ENCODE measurements around the gene CRTAC1.
A peak's percentile ranks its signal among the peaks of the same experiment; 100 is the strongest.

Gene CRTAC1

DNA sequence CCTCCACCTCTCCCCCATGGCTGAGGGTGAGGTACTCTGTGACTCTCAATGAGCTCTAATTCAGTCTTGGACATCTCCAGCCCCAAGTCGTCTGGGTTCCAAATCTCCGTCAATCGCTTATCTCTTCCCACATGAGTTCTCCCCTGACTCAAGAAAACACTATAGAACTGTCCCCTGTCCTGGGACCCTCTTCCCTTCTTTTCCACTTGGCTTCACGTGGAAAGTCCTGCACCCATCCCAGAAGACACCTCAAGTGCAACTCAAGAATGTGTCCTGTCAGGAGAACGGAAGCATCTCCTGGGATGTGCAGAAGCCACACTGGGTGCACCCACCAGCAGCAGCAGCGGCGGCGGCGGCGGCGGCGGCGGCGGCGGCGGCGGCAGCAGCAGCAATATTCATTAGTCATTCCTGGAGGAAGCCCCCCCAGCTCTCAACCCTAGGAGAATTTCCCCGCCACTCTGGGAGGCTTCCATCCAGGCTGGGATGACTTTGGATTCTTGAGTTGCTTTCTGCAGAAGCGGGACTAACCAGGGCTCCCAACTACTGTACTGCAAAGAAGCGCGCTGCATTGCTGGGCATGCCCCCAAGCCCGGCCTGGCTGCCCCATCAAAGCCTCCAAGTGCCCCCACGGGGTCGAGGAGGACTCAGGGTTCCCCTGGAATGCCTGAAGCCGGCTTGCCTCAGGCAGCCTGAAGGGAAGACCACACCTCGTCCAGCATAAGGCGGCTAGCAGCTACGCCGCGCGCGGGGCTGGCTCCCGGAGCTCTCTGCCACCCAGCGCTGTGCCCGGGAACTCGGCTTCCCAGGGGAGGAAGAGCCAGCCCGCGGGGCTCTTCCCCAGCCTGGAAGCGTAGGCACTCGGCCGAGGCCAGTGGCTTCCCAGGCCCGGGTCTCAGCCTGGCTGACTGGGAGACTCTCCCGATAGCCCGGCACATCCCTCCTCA, 1.0 kb downstream of the CRTAC1 start:
- DNase-seq (ENCODE audit: low read depth) = no peak

DNA sequence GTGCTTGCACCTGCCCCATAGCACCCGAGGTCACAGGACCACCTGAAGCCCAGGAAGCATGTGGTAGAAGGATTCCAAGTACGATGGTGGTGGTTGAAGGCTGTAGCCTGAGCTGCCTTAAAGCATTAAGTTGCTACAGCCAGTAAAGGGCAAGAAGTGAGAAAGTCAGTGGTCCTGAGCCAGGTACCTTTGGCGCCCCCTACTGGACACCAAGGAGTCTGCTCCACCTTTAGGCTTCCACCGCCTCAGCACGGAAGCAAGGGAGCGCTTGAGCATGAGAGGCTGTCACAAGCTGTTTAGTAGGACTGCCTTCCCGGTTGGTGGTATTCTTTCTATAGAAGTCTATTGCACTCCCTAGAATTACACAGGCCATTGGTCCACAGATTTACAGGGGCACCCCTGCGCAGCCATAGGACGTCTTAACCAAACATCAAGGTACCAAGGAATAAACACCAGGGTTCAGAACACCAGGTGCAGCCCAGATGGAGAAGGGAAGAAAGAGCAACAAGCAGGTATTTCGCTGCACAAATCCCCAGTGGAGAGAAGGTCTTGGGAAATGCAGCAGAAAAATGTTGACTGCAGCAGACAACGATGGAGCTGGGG, 2.2 kb downstream of the CRTAC1 start:
- DNase-seq (ENCODE audit: low read depth) = peak; percentile 39

DNA sequence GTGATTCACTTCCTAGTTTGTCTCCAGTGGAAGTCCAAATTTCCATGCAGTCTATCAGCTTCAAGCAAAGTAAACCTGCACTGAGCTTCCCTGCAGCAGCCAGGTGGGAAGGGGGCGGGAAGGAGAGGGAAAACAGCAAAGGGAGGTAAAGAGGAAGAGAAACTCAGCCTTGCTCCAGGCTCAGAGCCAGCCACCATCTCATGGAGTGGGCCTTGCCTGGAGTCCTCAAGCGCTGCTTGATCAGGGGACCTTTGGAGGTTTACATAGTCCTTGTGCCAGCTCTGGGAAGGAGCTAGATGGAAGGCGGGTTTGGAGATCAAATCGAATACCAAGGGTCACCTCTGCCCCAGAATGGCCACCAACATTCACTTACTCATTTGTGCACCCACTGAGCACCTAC, 7.4 kb downstream of the CRTAC1 start:
- no peak for DNase-seq (ENCODE audit: low read depth)

DNA sequence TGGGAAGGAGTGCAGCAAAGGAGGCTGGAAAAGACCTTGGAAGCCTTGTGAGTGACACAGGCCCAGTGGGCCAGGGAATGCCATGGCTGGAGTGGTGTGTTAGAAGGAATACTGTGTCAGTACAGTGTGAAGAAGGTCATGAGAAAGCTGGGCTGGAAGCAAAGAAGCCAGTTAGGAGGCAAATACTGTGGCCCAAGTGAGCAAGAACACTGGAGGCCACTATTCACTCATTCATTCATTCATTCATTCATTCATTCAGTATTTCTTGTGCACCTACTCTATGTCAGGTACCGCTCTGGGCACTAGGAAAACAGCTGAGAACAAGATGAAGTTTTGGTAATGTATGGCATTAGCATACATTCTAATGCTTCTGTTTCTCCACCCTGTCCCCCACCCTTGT, 9.6 kb downstream of the CRTAC1 start:
- no peak for DNase-seq (ENCODE audit: low read depth)

DNA sequence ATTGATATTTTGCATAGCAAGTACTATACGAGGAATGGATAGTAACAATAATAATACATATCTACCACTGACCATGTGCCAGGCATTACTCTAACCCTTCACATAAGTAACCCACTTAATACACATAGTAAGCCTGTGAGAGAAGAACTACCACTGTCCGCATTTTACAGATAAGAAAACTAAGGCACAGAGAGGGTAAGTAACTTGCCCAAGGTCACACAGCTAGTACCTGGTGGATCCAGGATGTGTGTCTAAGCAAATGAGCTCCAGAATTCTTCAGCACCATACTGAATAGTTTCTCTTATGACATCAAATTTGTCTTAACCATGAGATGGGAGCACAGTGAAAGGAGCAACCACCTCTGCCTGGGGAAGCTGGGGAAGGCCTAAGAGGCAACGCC, 10.2 kb downstream of the CRTAC1 start:
- no peak for DNase-seq (ENCODE audit: low read depth)

DNA sequence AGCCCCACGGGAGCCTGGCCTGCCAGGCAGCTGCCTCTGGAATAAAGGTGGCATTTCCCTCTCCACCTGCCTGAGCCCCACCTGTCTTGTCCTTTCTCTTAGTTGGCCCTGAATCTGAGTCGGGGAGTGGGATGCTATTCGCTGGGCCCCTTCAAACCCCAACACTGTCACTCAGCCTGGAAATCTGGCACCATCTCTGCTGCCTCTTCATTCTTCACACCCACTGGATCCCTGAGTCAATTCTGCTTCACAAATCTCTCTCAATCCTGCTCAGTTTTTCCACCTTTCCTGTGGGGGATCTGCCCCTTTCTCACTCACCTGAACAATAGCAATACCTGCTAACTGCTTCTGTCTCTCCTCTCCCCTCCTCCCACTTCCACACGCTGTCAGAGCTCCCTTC, 10.6 kb downstream of the CRTAC1 start:
- DNase-seq (ENCODE audit: low read depth) = no peak

DNA sequence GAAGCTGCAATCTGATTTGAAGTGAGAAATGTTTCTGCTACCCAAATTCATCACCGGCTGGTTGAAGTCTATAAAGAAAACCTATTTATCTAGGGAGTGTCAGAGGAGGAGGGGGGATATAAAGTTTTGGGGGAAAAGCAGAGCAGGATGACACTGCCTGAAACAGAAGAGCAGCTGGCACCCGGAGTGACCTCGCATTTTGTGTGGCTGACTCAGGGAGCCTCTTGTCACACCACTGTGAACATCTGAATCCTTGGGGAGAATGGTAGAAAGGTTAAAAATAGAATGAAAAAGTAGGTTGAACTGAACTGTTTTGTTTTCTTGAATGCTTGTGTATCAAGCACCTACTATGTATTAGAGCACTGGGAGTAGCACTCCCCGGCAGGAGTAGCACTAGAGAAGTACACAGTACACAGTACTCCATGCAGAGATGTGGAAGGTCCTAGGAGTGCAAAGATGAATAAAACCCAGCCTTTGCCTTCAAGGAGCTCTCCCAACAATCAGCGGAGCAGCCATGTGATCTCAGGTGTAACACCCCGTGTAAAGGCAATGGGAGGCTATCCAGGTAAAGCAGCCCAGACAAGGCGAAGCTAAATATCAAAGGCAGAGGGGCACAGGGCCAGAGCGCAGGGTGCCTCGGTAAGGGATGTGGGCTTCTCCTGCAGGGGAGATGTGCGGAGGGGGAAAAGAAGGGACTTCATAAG, 13.5 kb downstream of the CRTAC1 start:
- DNase-seq (ENCODE audit: low read depth) = no peak

DNA sequence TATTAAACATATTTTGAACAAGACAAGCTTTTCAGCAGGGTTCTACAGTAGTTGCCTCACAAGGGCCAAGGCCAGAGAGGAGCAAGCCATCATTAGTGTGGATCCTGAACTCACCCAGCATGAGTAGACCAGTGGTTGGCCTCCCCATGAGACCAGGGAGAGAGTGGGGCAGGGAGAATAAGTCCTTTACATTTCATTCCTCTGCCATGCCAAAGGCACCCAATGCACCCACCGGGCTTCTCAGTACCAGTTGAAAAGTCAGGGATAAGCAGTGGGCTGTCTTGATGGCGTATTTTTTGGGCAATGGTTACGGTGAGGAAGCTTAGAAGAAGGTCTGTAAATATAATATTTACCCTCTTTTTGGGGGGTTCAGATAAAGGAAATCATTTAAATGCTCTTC, 16.6 kb downstream of the CRTAC1 start:
- DNase-seq (ENCODE audit: low read depth) = no peak

DNA sequence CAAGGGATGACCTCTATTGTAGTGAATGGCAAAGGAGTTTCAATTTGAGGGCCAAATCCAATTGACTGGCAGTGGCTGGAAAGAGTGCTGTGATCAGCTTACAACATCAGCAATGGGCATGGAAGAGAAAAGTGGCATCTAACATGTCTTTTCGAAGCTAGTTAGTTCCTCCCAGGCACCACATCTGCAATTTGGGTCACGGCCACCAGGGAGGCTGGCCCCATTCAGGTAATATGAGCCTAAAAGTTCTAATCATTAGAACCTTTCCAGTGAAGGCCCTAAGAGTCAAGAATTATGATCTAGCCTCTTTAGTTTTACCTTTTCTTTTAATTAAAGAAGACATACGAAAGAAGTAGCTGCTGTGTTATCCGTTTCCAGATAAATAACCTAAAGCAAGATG, 17.3 kb downstream of the CRTAC1 start:
- no peak for DNase-seq (ENCODE audit: low read depth)

DNA sequence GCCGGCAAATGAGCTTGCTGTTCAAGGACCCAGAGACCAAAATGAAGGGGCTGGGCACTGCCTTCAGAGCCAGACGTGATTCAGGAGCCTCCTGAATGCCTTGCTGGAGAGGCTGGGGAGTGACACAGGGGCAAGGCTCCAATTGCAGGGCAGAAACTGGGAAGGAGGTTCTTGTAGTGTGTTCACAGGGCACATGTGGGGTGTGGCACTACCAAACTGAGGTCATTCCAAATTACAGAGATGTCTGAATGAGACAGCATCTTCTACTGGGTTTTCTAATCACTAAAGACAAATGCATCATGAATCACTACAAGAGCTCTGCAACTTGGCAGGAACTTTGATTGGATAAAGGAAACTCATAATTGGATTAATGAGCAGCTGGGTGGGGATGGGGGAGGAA, 17.8 kb downstream of the CRTAC1 start:
- no peak for DNase-seq (ENCODE audit: low read depth)

DNA sequence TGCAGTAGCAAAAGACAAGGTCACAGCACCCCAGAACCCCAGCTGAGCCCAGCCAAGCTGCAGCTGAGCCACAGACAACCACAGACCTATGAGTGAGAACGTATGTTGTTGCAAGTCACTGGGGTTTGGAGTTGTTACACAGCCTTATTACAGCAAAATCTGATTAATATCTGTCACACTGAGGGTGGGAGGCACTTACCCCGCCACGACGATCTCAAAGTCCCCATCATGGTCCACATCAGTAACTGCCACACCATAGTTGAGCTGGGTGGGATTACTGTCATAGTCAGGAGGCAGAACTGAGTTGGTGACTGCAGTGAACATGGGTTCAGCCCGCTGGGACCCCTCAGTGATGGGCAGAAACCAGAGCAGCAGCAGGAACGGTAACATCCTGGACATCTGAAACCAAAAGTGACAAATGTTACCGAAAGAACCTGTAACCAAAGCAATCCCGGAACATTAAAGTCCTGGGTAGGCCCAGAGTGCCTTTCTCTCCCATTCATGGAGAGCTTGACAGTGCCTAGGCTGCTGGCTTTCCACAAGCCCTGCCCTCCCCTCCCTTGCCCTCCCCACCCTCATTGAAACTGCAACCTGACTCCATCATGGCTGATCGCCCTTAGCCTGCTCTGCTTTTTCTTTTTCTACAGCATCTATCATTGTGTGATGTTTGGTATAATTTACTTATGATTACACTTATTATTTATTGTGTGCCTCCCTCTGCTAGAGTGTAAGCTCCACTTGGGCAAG, 19.3 kb downstream of the CRTAC1 start:
- DNase-seq (ENCODE audit: low read depth) = no peak

DNA sequence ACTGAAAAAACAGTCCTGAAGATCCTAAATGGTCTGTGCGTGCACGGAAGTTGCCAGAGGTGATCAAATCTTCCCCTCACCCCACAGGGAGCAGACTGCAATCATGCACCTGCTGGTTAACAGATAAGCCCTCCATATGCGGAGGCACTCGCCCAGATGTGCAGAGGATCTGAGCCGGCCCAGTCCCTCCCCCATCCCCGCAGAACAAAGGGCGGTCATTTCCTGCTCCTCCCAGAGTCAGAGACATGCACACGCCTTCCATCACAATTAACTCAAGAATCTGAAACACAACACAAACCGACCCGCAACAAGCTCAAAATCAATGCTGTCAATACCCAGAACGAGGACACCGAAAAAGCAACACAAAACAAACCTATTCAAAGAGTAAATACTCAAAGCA, 24.2 kb downstream of the CRTAC1 start:
- no peak for DNase-seq (ENCODE audit: low read depth)

DNA sequence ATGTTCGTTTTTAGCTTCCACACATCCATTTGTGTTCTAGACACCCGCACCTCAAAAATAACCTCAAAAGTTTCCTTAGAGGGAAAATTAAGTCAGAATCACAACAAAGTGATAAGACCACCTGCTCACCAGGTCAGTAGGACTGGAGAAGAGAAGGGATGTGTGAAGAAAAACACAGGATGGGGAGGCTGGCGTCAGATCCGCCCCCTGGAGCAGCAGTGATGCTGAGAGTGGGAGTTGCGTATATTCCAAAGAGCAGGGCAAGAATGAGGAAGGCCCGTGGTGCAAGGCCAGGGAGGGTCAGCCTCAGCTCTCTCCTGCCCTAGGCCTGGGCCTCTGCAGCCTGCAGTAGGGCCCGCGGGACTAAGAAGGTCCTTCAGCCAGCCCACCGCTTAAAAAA, 28.7 kb downstream of the CRTAC1 start:
- no peak for DNase-seq (ENCODE audit: low read depth)

DNA sequence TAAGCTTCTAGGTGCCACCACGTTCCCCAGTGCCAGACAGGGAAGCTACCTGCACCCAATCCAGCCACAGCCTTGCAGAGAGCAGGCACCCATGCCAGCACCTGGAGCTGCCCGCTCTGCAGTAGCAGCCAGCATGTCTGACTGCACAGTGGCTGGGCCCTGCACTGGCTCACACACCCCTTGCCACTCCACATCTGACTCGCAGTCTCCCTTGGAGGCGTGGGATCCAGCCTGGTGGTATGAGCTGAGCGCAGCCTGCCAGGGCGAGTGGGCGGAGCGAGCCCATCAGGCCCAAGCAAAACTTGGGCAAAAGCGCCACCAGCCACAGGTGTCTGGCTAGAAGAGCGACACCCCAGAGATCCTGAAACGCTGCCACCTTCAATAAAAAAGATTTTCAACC, 30.1 kb downstream of the CRTAC1 start:
- DNase-seq (ENCODE audit: low read depth) = no peak

DNA sequence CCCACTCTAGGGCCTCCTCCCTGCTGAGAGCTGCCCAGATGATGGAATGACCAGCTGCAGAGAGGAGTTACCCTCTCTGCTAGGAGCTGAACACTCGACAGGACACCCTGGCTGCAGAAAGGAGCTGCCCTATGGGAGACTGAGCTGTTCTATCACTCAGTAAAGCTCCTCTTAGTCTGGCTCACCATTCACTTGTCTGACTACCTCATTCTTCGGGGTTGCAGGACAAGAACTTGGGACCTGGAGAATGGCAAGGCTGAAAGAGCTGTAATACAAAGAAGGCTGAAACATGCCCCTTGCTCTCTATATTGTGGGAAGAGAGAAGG, 30.5 kb downstream of the CRTAC1 start:
- no peak for DNase-seq (ENCODE audit: low read depth)

DNA sequence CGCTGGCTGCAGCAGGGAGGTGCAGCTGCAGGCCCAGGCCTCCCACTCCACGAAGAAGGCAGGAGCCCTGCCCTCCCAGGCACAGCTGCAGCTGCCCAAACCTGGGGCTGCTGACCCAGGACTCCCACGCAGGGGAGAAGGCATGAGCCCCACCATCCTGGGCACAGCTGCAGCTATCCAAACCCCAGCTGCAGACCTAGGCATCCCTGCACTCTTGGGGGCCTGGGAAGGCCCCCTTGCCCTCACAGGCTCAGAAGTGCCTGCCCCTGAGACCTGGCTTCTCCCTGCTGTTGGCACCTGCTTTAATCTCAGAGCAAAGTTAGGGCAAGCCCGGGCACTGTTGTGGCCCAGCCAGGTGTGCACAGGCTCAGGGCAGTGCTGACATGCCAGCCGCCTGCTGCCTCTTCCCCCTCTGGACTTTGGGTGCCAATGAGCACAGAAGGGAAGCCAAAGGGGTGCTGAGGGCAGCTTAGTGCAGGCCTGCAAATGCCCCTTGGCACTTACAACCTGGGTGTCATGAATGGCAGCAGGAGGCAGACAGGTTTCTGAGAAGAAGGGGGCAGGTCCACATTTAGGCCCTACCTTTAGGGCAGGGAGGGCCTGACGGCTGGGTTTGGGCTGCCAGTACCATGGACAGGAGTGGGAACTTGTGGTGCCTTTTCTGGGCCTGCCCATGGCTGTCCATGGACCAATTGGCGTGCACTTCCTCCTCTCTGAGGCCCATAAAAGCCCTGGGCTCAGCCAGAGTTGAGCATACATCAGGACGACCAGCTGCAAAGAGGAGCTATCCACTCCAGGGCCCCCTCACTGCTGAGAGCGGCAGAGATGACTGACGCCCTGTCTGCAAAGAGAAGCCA, 31.1 kb downstream of the CRTAC1 start:
- DNase-seq (ENCODE audit: low read depth) = no peak

DNA sequence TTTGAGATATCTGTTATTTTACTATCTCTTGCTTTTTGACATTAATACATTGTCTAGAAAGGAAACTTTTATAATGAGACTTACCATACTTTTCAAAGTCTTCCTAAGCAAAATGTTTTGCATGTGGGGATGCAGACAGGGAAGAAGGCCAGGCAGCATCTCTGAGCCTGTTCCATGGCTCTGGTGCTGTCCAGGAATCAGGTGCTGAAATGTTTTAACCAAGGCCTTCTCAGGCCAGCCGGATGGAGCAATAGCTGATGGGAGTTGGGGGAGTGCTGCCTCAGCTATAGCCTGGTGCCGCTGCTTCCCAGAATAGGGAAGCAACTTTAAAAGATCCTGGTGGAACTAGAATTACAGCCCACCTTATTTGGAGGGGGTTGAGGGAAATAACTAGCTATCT, 38.5 kb downstream of the CRTAC1 start:
- DNase-seq (ENCODE audit: low read depth) = no peak

DNA sequence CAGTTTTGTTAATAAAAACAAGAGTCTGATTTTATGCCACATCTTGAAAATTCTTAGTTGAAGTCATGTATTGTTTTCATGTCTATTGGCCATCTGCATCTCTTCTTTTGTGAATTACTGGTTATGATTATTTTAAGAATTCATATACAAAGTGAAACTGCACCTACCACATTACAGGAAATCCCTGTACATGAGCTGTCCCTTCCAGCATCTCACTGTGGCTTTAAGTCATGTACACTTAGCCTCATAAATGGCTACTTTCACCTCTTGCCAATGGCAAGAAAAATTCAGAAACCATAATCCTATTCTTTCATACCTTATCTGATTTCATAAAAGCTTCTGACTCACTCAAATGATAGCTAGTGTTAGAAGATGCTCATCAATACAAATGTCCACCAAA, 48.6 kb downstream of the CRTAC1 start:
- no peak for DNase-seq (ENCODE audit: low read depth)

DNA sequence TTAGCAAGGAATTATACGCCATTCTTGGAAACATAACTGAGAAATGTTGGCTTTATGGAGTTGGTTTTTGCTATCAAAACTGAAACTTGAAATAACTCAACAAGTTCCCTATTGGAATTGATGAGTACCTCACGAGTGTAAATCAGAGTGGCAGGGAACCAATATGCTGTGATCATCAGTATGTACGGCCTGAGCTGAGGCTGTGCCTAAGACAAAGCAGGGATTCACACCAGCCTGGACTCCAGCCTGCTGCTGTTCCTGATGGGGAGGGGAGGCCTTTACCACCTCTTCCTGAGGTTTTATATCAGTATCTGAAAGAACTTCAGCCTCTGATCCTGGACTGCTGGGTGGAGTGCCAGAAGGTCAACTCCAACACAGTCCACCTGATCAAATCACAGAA, 52.7 kb downstream of the CRTAC1 start:
- DNase-seq (ENCODE audit: low read depth) = no peak

DNA sequence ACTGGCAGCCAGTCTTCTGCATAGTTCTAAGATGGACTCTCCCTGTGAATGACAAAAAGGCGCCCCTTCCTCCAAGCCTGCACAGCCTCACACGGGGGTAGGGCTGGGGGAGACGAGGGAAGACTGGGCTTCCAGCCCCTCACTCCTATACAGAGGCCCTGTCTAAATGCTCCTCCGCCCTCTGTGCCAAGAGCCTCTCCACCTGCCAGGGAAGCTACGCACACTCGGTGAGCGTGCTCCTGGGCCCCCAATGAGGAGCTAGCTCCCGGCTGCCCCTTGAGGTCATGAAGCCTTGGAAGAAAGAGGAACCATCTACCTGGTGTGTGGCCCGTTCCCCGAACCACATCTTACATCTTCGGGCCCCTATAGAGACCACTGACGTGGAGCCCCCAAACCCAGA, 54.8 kb downstream of the CRTAC1 start:
- no peak for DNase-seq (ENCODE audit: low read depth)
